Karpas-422 (cell line): Measurements from ENCODE around the gene UFD1. TPM values are rescaled to one million over a fixed set of nuclear protein-coding genes. Genes with fewer than 3 reads are reported as not detected.

ENCODE experiments used
- DNase-seq: peaks from one replicate; pipeline ENCODE4 v3.0.0-alpha.2; 2015
- H2AFZ ChIP-seq: fragments of 200-600 bp; sonication (generic); 2 replicates; pipeline ENCODE4 v1.6.1; 2014; ENCODE audit warnings: antibody characterized with exemption, low read length, mixed read lengths
- H3K27ac ChIP-seq: fragments of 200-600 bp; sonication (generic); 2 replicates; pipeline ENCODE4 v1.5.1; 2014; ENCODE audit warnings: mild to moderate bottlenecking, low read length, moderate library complexity
- H3K27me3 ChIP-seq: fragments of 200-600 bp; sonication (generic); 2 replicates; pipeline ENCODE4 v1.6.1; 2014; ENCODE audit warnings: low read length, mixed read lengths
- H3K36me3 ChIP-seq: fragments of 200-600 bp; sonication (generic); 2 replicates; pipeline ENCODE4 v1.6.1; 2014; ENCODE audit warnings: low read length, mixed read lengths; ENCODE audit not compliant: insufficient read depth
- H3K4me1 ChIP-seq: fragments of 200-600 bp; sonication (generic); 2 replicates; pipeline ENCODE4 v1.6.1; 2014; ENCODE audit warnings: mild to moderate bottlenecking, low read length, mixed read lengths
- H3K4me2 ChIP-seq: fragments of 200-600 bp; sonication (generic); 2 replicates; pipeline ENCODE4 v1.6.1; 2014; ENCODE audit warnings: low read length, low read depth, mild to moderate bottlenecking; ENCODE audit not compliant: poor library complexity, severe bottlenecking
- H3K4me3 ChIP-seq: fragments of 200-600 bp; sonication (generic); 2 replicates; pipeline ENCODE4 v1.5.1; 2014; ENCODE audit warnings: mild to moderate bottlenecking, antibody characterized with exemption, low read length, mixed read lengths
- H3K79me2 ChIP-seq: fragments of 200-600 bp; sonication (generic); 2 replicates; pipeline ENCODE4 v1.6.1; 2014; ENCODE audit warnings: mild to moderate bottlenecking, low read length, mixed read lengths
- H3K9ac ChIP-seq: fragments of 200-600 bp; sonication (generic); 2 replicates; pipeline ENCODE4 v1.6.0; 2014; ENCODE audit warnings: low read length
- H3K9me2 ChIP-seq: fragments of 200-600 bp; sonication (generic), shearing (Covaris generic); replicated peaks from 2 replicates; pipeline ENCODE4 v1.6.0; 2014; ENCODE audit warnings: mild to moderate bottlenecking, low read length, moderate library complexity; ENCODE audit not compliant: insufficient read depth
- H3K9me3 ChIP-seq: fragments of 300-700, 200-600 bp; sonication (generic); 2 replicates; pipeline ENCODE4 v1.6.1; 2014; ENCODE audit warnings: low read length, mixed read lengths
- H4K20me1 ChIP-seq: fragments of 200-600 bp; sonication (generic); 2 replicates; pipeline ENCODE4 v1.6.1; 2014; ENCODE audit warnings: mild to moderate bottlenecking, antibody characterized with exemption, low read length, low read depth; ENCODE audit not compliant: insufficient read depth
- total RNA-seq: library from RNA; depleted of rRNA; stranded (reverse); fragments of >200 nt; shearing (Covaris generic); gene quantifications from 2 replicates; pipeline ENCODE4 v1.2.3, GENCODE V29; 2014; ENCODE audit warnings: low replicate concordance

Gene UFD1
- total RNA-seq, 1 experiment from 2014 or later: 91.5 TPM

- H3K9me2 ChIP-seq: no peaks in the 10 kb centered on the region
- H3K36me3 ChIP-seq: no peaks in the 10 kb centered on the region; the same call in 1 of the 2 replicates
- no peak within 1 kb of the TSS for H3K9ac ChIP-seq
- H3K4me1 ChIP-seq: peaks cover 20% of the 10 kb centered on the region
- no peaks in the 10 kb centered on the region for H4K20me1 ChIP-seq
- no peaks in the 10 kb centered on the region for H3K27me3 ChIP-seq
- DNase-seq: no peak
- no peak within 1 kb of the TSS for H2AFZ ChIP-seq
- H3K4me3 ChIP-seq: no peak within 1 kb of the TSS
- H3K79me2 ChIP-seq: no peaks in the 10 kb centered on the region
- H3K27ac ChIP-seq: no peak within 1 kb of the TSS
- no peak within 1 kb of the TSS for H3K4me2 ChIP-seq
- no peaks in the 10 kb centered on the region for H3K9me3 ChIP-seq
These were observed 45.5 kb upstream of the UFD1 start, which contains the start of gene CLDN5 for GRCh38 chr22:19524170-19525115. TSS of gene CLDN5 (minus strand) at chr22:19524410. CDS start at chr22:19524255, 155 bp downstream.

- Histone ChIP-seq H4K20me1 (no peaks in the 10 kb centered on the region), H3K4me1 (peaks cover 20% of the 10 kb centered on the region), H3K9ac (no peak overlapping the region), H3K27me3 (no peaks in the 10 kb centered on the region), H3K79me2 (no peaks in the 10 kb centered on the region), H3K27ac (no peak overlapping the region), H3K4me2 (no peak overlapping the region), H3K4me3 (no peak overlapping the region), H2AFZ (no peak overlapping the region), H3K9me2 (no peaks in the 10 kb centered on the region), H3K9me3 (no peaks in the 10 kb centered on the region), H3K36me3 (no peaks in the 10 kb centered on the region; the same call in 1 of the 2 replicates)
- DNase-seq: no peak
These were observed 44.5 kb upstream of the UFD1 start for GRCh38 chr22:19523240-19524169.

GRCh38 chr22:19522881-19523239 lies 43.9 kb upstream of the UFD1 start:
- Histone ChIP-seq H3K79me2 (no peaks in the 10 kb centered on the region), H3K4me1 (peaks cover 20% of the 10 kb centered on the region), H3K9me2 (no peaks in the 10 kb centered on the region), H3K9me3 (no peaks in the 10 kb centered on the region), H4K20me1 (no peaks in the 10 kb centered on the region), H3K27ac (no peak overlapping the region), H2AFZ (no peak overlapping the region), H3K4me3 (no peak overlapping the region), H3K9ac (no peak overlapping the region), H3K4me2 (no peak overlapping the region), H3K36me3 (no peaks in the 10 kb centered on the region; the same call in 1 of the 2 replicates), H3K27me3 (no peaks in the 10 kb centered on the region)
- no peak for DNase-seq

GRCh38 chr22:19522190-19522880 lies 43.3 kb upstream of the UFD1 start:
- no peak overlapping the region for H3K4me2 ChIP-seq
- H3K4me1 ChIP-seq: peaks cover 14% of the 10 kb centered on the region
- no peaks in the 10 kb centered on the region for H4K20me1 ChIP-seq
- no peak overlapping the region for H3K27ac ChIP-seq
- no peaks in the 10 kb centered on the region for H3K79me2 ChIP-seq
- no peak overlapping the region for H2AFZ ChIP-seq
- no peak for DNase-seq
- no peak overlapping the region for H3K4me3 ChIP-seq
- no peaks in the 10 kb centered on the region; the same call in 1 of the 2 replicates for H3K36me3 ChIP-seq
- H3K9me3 ChIP-seq: no peaks in the 10 kb centered on the region
- H3K27me3 ChIP-seq: no peaks in the 10 kb centered on the region
- H3K9ac ChIP-seq: no peak overlapping the region
- no peaks in the 10 kb centered on the region for H3K9me2 ChIP-seq

- Histone ChIP-seq H3K9me3 (no peaks in the 10 kb centered on the region), H3K4me1 (no peaks in the 10 kb centered on the region), H3K9ac (no peak overlapping the region), H3K4me3 (no peak overlapping the region), H3K27ac (no peak overlapping the region), H3K36me3 (peaks cover under 1% of the 10 kb centered on the region), H3K27me3 (no peaks in the 10 kb centered on the region), H3K4me2 (no peak overlapping the region), H3K79me2 (no peaks in the 10 kb centered on the region), H3K9me2 (no peaks in the 10 kb centered on the region), H4K20me1 (no peaks in the 10 kb centered on the region), H2AFZ (no peak overlapping the region)
- DNase-seq: no peak
These were observed 41.7 kb upstream of the UFD1 start for GRCh38 chr22:19520566-19521305.

GRCh38 chr22:19520007-19520406 lies 41.0 kb upstream of the UFD1 start:
- no peak overlapping the region for H3K4me3 ChIP-seq
- H4K20me1 ChIP-seq: no peaks in the 10 kb centered on the region
- peaks cover 7% of the 10 kb centered on the region for H3K36me3 ChIP-seq
- H3K9me2 ChIP-seq: no peaks in the 10 kb centered on the region
- no peak overlapping the region for H3K9ac ChIP-seq
- H3K9me3 ChIP-seq: no peaks in the 10 kb centered on the region
- no peak for DNase-seq
- no peaks in the 10 kb centered on the region for H3K4me1 ChIP-seq
- no peak overlapping the region for H3K4me2 ChIP-seq
- no peak overlapping the region for H2AFZ ChIP-seq
- no peak overlapping the region for H3K27ac ChIP-seq
- H3K27me3 ChIP-seq: no peaks in the 10 kb centered on the region
- H3K79me2 ChIP-seq: no peaks in the 10 kb centered on the region

GRCh38 chr22:19519041-19519926 lies 40.3 kb upstream of the UFD1 start:
- Histone ChIP-seq H3K9me2 (no peaks in the 10 kb centered on the region), H3K36me3 (peaks cover 9% of the 10 kb centered on the region), H3K9me3 (no peaks in the 10 kb centered on the region), H3K4me1 (no peaks in the 10 kb centered on the region), H3K27ac (no peak overlapping the region), H4K20me1 (no peaks in the 10 kb centered on the region), H3K4me3 (no peak overlapping the region), H3K27me3 (no peaks in the 10 kb centered on the region), H2AFZ (no peak overlapping the region), H3K9ac (no peak overlapping the region), H3K4me2 (no peak overlapping the region), H3K79me2 (no peaks in the 10 kb centered on the region)
- no peak for DNase-seq
